H1 (cell line): Measurements from ENCODE around the gene ASB3. TPM values are rescaled to one million over a fixed set of nuclear protein-coding genes. Genes with fewer than 3 reads are reported as not detected.

Experiments
- BRCA1 ChIP-seq: IDR thresholded peaks from 2 replicates; pipeline ENCODE4 v1.6.1; 2012; ENCODE audit warnings: low read depth, low read length, improper control_type of control experiment
- CBX8 ChIP-seq: fragments of 300-800, 300-1000 bp; sonication (generic); IDR thresholded peaks from 2 replicates; pipeline ENCODE4 v1.7.1; 2016; ENCODE audit warnings: low read depth, low read length, borderline replicate concordance
- CEBPB ChIP-seq: IDR thresholded peaks from 2 replicates; pipeline ENCODE4 v1.6.1; 2012; ENCODE audit warnings: low read depth, low read length
- CHD7 ChIP-seq: fragments of 300-600 bp; sonication (generic); IDR thresholded peaks from 2 replicates; pipeline ENCODE4 v1.7.1; 2012; ENCODE audit warnings: low read length, moderate library complexity, mild to moderate bottlenecking, inconsistent platforms; ENCODE audit not compliant: insufficient replicate concordance
- CREB1 ChIP-seq: IDR thresholded peaks from 2 replicates; pipeline ENCODE4 v1.6.1; 2012; ENCODE audit warnings: inconsistent platforms
- E2F6 ChIP-seq: IDR thresholded peaks from 2 replicates; pipeline ENCODE4 v1.6.1; 2012; ENCODE audit warnings: inconsistent platforms
- KDM5A ChIP-seq: fragments of 200-600 bp; IDR thresholded peaks from 2 replicates; pipeline ENCODE4 v1.7.1; 2012; ENCODE audit warnings: mild to moderate bottlenecking, low read length, inconsistent platforms, mixed read lengths
- RFX5 ChIP-seq: IDR thresholded peaks from 2 replicates; pipeline ENCODE4 v1.6.1; 2011; ENCODE audit warnings: low read depth, low read length, improper control_type of control experiment, borderline replicate concordance
- SP1 ChIP-seq: IDR thresholded peaks from 2 replicates; pipeline ENCODE4 v1.6.1; 2011; ENCODE audit warnings: low read depth, low read length
- TAF1 ChIP-seq: IDR thresholded peaks from 2 replicates; pipeline ENCODE4 v1.6.1; 2011; ENCODE audit warnings: mild to moderate bottlenecking, low read depth, low read length
- TCF12 ChIP-seq: IDR thresholded peaks from 2 replicates; pipeline ENCODE4 v1.6.1; 2011; ENCODE audit warnings: low read depth, mild to moderate bottlenecking, low read length
- YY1 ChIP-seq: IDR thresholded peaks from 2 replicates; pipeline ENCODE4 v1.6.1; 2011; ENCODE audit warnings: low read depth, mild to moderate bottlenecking, low read length
- ZNF274 ChIP-seq: IDR thresholded peaks from 2 replicates; pipeline ENCODE4 v1.7.0; 2012; ENCODE audit warnings: low read length, borderline replicate concordance; ENCODE audit errors: extremely low read depth
- polyA plus RNA-seq, 7 experiments: library from polyadenylated mRNA; depleted of rRNA in 3 of 7; stranded (reverse) in 5 of 7; unstranded in 2 of 7; fragments of >200 nt in 5 of 7; fragments of 200-250 nt in 2 of 7; gene quantifications; 1 replicate in 5 of 7; 2 replicates in 1 of 7; 4 replicates in 1 of 7; pipeline versions ENCODE4 v1.2.1 to v1.2.3, GENCODE V29; 2011 to 2013; ENCODE audit warnings: missing spikeins in 2 of 7, mixed read lengths in 2 of 7
- total RNA-seq: library from RNA; stranded (reverse); fragmentation: NEBNext Ultra II Directional; extraction: Animal tissue kit (Norgen Biotek cat#: 25700); gene quantifications from 2 replicates; pipeline ENCODE4 v1.2.1, GENCODE V29; 2021

Gene ASB3
- total and polyA plus RNA-seq, 2 of the 8 experiments (the other 6 are each of a cell fraction or from before 2014, with no cell fraction given), result 22.6 to 25.4 TPM

GRCh38 chr2:53620981-53621380 lies 165.8 kb downstream of the ASB3 start (continued):
- no peak for TF ChIP-seq CHD7
- no peak for TF ChIP-seq RFX5
- no peak for TF ChIP-seq ZNF274
- TF ChIP-seq SP1, result no peak
- no peak for TF ChIP-seq YY1
- TF ChIP-seq CREB1, result no peak
- no peak for TF ChIP-seq BRCA1
- TF ChIP-seq TAF1, result no peak
- no peak for TF ChIP-seq E2F6
- TF ChIP-seq KDM5A, result no peak
- no peak for TF ChIP-seq CBX8
- no peak for TF ChIP-seq TCF12
- TF ChIP-seq CEBPB, result no peak
